ENCODE measurements around the gene FMNL2. TPM values are rescaled to one million over a fixed set of nuclear protein-coding genes. Genes with fewer than 3 reads are reported as not detected.

FMNL2 gene
- total RNA-seq, 4 donors from 2014 or later = 23.5 to 28.0 (median 23.8) TPM

DNA sequence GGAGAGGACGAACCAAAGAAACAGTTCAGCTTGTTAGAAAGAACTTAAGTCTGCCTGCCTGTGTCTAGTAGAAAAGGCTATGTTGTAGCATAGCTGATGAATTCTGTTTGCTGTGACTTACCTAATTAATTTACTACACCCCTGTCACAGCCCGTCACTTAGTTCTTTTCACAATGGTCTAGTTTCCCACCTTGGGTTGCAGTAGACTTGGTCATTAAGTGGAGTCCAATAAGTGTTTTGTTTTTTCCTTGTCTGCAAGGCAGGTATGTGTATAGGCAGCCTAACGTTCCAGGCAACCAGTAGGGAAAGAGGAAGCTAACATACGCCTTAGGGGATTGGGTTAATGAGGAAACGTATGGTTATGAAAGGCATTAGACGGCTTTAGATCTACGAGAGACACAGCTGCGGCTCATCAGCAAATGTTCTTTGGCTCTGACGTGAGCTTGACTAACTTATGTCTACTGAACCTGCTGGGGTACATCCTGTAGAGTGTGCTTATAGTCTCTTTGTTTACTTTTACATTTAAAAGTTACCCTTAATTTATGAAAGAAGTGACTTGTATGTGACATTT, 202.2 kb downstream of the FMNL2 start:
- H3K27me3 ChIP-seq = no peaks in the 10 kb centered on the region
- no peak overlapping the region for H3K4me3 ChIP-seq
- no peak for DNase-seq (ENCODE audit: extremely low spot score)
- no peak for TF ChIP-seq EP300 (IDR thresholded peaks at IDR 0.05)
- no peak for TF ChIP-seq POLR2AphosphoS5 (IDR thresholded peaks at IDR 0.05)
- TF ChIP-seq POLR2A (IDR thresholded peaks at IDR 0.05; ENCODE audit: low read depth) = no peak
- TF ChIP-seq, protein P1, sequence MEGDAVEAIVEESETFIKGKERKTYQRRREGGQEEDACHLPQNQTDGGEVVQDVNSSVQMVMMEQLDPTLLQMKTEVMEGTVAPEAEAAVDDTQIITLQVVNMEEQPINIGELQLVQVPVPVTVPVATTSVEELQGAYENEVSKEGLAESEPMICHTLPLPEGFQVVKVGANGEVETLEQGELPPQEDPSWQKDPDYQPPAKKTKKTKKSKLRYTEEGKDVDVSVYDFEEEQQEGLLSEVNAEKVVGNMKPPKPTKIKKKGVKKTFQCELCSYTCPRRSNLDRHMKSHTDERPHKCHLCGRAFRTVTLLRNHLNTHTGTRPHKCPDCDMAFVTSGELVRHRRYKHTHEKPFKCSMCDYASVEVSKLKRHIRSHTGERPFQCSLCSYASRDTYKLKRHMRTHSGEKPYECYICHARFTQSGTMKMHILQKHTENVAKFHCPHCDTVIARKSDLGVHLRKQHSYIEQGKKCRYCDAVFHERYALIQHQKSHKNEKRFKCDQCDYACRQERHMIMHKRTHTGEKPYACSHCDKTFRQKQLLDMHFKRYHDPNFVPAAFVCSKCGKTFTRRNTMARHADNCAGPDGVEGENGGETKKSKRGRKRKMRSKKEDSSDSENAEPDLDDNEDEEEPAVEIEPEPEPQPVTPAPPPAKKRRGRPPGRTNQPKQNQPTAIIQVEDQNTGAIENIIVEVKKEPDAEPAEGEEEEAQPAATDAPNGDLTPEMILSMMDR (IDR thresholded peaks at IDR 0.05) = no peak
- no peaks in the 10 kb centered on the region for H3K36me3 ChIP-seq
- intact Hi-C loops (cut with DNase I) = loop anchor here (10.0 kb wide), 1 partner anchor 192 kb away; no protein-coding TSS in a partner anchor
- no peak overlapping the region for H3K27ac ChIP-seq (replicated peaks in 1 of 4)
- H3K9me3 ChIP-seq = no peaks in the 10 kb centered on the region
- WGBS = 66% methylated on average over 9 of the region's 9 CpGs
- H3K4me1 ChIP-seq = peaks cover 0 to 35% (median 29%) of the 10 kb centered on the region in 4 donors

DNA sequence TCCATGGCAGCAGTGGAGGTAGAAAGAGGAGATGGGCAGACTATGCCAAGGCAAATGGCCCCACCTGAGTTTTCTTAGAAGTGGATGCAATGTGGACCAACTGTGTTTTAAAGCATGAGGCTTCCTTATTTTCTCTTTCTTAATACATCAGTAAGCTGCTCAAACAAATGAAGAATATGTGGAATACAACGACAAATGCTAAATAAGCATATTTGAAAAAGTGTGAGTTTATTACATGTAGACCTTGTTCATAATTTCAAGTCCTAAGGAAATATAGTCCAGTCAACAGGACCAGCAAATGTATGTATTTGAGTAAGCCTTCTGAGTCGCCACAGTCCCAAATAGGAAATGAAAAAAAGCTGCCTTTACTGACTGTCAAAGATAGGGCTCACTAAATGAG, 204.4 kb downstream of the FMNL2 start:
- no peak for TF ChIP-seq EP300 (IDR thresholded peaks at IDR 0.05)
- TF ChIP-seq, protein P1 (IDR thresholded peaks at IDR 0.05) = no peak
- no peak for TF ChIP-seq POLR2AphosphoS5 (IDR thresholded peaks at IDR 0.05)
- TF ChIP-seq POLR2A (IDR thresholded peaks at IDR 0.05; ENCODE audit: low read depth) = no peak
- H3K27me3 ChIP-seq = no peaks in the 10 kb centered on the region
- peaks cover 0 to 40% (median 36%) of the 10 kb centered on the region in 4 donors for H3K4me1 ChIP-seq
- H3K4me3 ChIP-seq = no peak overlapping the region
- no peaks in the 10 kb centered on the region for H3K9me3 ChIP-seq
- DNase-seq (ENCODE audit: extremely low spot score) = no peak
- intact Hi-C loops (cut with DNase I) = loop anchor here (10.0 kb wide), 1 partner anchor 195 kb away; no protein-coding TSS in a partner anchor
- 98% methylated on average over 2 of the region's 2 CpGs for WGBS
- H3K36me3 ChIP-seq = peaks cover 0 to 6% (median 0%) of the 10 kb centered on the region in 4 donors
- H3K27ac ChIP-seq (replicated peaks in 1 of 4) = no peak overlapping the region

DNA sequence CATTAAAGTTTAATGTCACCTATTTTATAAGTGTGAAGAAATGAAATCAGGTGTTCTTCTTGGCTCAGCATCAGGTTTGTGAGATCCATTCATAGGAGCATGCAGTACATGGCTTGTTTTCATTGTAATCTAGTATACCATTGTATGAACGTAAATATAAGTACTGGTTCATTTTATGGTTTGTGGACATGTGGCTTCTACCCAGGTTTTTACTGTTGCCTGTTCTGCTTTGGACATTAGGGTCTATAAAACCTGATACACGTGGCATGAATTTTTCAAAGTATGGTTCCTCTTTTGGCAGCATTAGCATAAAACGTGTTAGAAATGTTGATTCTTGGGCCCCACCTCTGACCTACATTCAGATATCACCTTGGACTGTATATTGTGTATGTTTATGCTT, 206.7 kb downstream of the FMNL2 start:
- Histone ChIP-seq H3K27me3 (no peaks in the 10 kb centered on the region), H3K9me3 (no peaks in the 10 kb centered on the region), H3K4me1 (peaks cover 0 to 22% (median 19%) of the 10 kb centered on the region in 4 donors), H3K27ac (replicated peaks in 1 of 4) (no peak overlapping the region), H3K4me3 (no peak overlapping the region), H3K36me3 (peaks cover 0 to 6% (median 0%) of the 10 kb centered on the region in 4 donors)
- TF ChIP-seq, protein P1 (IDR thresholded peaks at IDR 0.05) = no peak
- WGBS = 89% methylated on average over 3 of the region's 3 CpGs
- no peak for DNase-seq (ENCODE audit: extremely low spot score)
- intact Hi-C loops (cut with DNase I) = no loop called here

DNA sequence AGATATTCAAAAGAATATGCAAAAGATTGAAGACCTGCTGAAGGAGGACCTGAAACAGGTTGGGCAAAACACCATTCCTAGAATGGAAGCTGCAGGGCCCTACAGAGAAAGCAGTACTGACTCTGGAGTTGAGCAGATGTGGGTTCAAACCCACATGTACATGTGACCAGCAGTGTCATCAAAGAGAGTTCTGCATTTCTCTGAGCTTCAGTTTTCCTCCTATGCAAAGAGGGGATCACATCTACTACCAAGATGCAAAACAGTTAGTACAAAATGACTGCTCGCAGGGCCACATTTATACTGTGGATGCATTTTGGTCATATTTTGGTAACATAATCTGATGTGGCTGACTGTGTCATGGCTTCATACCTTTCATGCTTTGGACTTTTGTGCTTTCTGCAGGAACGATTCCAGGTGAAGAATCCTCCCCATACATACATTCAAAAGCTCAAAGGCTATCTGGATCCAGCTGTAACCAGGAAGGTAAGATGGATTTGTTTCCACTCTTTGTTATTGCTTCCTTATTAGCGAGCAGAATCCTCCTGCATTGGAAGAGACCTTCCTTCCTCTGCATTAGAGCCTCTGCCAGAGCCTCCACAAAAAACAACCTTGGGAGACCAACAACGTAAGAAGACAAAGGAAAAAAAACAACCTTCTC, 207.5 kb downstream of the FMNL2 start:
- peaks cover 0 to 6% (median 0%) of the 10 kb centered on the region in 4 donors for H3K36me3 ChIP-seq
- no peak overlapping the region for H3K4me3 ChIP-seq
- H3K27ac ChIP-seq (replicated peaks in 1 of 4) = peak overlapping the region; percentile 24 to 43 (median 40)
- H3K27me3 ChIP-seq = no peaks in the 10 kb centered on the region
- TF ChIP-seq, protein P1 (IDR thresholded peaks at IDR 0.05) = no peak
- TF ChIP-seq EP300 (IDR thresholded peaks at IDR 0.05) (no peak), POLR2A (IDR thresholded peaks at IDR 0.05; ENCODE audit: low read depth) (no peak), POLR2AphosphoS5 (IDR thresholded peaks at IDR 0.05) (no peak)
- H3K4me1 ChIP-seq = peaks cover 0 to 22% (median 13%) of the 10 kb centered on the region in 4 donors
- intact Hi-C loops (cut with DNase I) = no loop called here
- H3K9me3 ChIP-seq = no peaks in the 10 kb centered on the region
- no peak for DNase-seq (ENCODE audit: extremely low spot score)
- WGBS = 59% methylated on average over 4 of the region's 4 CpGs

Measured in esophagus muscularis mucosa (tissue), 4 donors.